B cell (primary cell): ENCODE data around the gene SIL1. TPM values are rescaled to one million over a fixed set of nuclear protein-coding genes. Genes with fewer than 3 reads are reported as not detected.

Experiments used
- ATAC-seq: fragments of 200-7000 bp; cut with Tn5 transposase; one replicate; pipeline ENCODE4 v1.10.0; 2021; ENCODE audit warnings: low read depth, mild to moderate bottlenecking, moderate number of reproducible peaks, moderate library complexity
- CTCF ChIA-PET: fragments of 350-600 bp; sonication (Branson Sonifier 250); formaldehyde crosslinking; loops from one replicate; lab custom pipeline; 2021; ENCODE audit warnings: antibody characterized with exemption, inconsistent platforms; lab: Charles Lee
- POLR2A ChIA-PET: fragments of 350-600 bp; sonication (Branson Sonifier 250); formaldehyde crosslinking; loops from one replicate; lab custom pipeline; 2021; ENCODE audit warnings: antibody characterized with exemption; lab: Charles Lee
- DNase-seq: peaks from one replicate; pipeline ENCODE4 v3.0.0; 2013
- H2AFZ ChIP-seq: 2 replicates; pipeline ENCODE4 v1.6.1; 2012; ENCODE audit warnings: mild to moderate bottlenecking, low read depth, low read length; ENCODE audit not compliant: insufficient read depth, poor library complexity, severe bottlenecking
- H3K27ac ChIP-seq, 2 donors: 1 replicate in 1 of 2; 2 replicates in 1 of 2; pipeline ENCODE4 v1.5.1; 2012 to 2013; ENCODE audit warnings: low read length in 2 of 2, mild to moderate bottlenecking in 2 of 2, moderate library complexity in 1 of 2
- H3K27me3 ChIP-seq, 4 experiments: fragments of 200-600 bp in 1 of 4; sonication (generic) in 1 of 4; replicated peaks in 1 of 4; 1 replicate in 2 of 4; 2 replicates in 2 of 4; pipeline versions ENCODE4 v1.6.1 to v1.7.0; 2013 to 2016; ENCODE audit warnings: low read length in 3 of 4, mild to moderate bottlenecking in 2 of 4, mixed read lengths in 1 of 4, moderate library complexity in 1 of 4; ENCODE audit not compliant: insufficient read depth in 4 of 4, control insufficient read depth in 3 of 4; ENCODE audit errors: control extremely low read depth in 1 of 4
- H3K36me3 ChIP-seq, 2 experiments: replicated peaks in 1 of 2; 1 replicate in 1 of 2; 2 replicates in 1 of 2; pipeline versions ENCODE4 v1.6.1 to v1.7.1; 2013; ENCODE audit warnings: low read length in 1 of 2; ENCODE audit not compliant: insufficient read depth in 2 of 2, control insufficient read depth in 1 of 2; ENCODE audit errors: control extremely low read depth in 1 of 2, extremely low read depth in 1 of 2
- H3K4me1 ChIP-seq, 2 donors: fragments of 200-600 bp in 1 of 2; sonication (generic) in 1 of 2; 1 replicate in 1 of 2; 2 replicates in 1 of 2; pipeline versions ENCODE4 v1.5.1 to v1.6.1; 2013 to 2017; ENCODE audit warnings: low read length in 2 of 2; ENCODE audit not compliant: control insufficient read depth in 2 of 2, insufficient read depth in 2 of 2
- H3K4me2 ChIP-seq: replicated peaks from 2 replicates; pipeline ENCODE3; 2012; ENCODE audit warnings: mild to moderate bottlenecking, low read depth, low read length; ENCODE audit not compliant: poor library complexity, severe bottlenecking
- H3K4me3 ChIP-seq, 5 experiments: fragments of 200-600 bp in 1 of 5; sonication (generic) in 1 of 5; 1 replicate in 3 of 5; 2 replicates in 2 of 5; pipeline versions ENCODE4 v1.5.1 to v1.7.0; 2011 to 2016; ENCODE audit warnings: low read length in 4 of 5, mild to moderate bottlenecking in 4 of 5, low read depth in 2 of 5, control low read depth in 1 of 5, moderate library complexity in 1 of 5; ENCODE audit not compliant: insufficient read depth in 1 of 5; ENCODE audit errors: control extremely low read depth in 1 of 5, extremely low read depth in 1 of 5
- H3K79me2 ChIP-seq: fragments of 200-600 bp; sonication (generic); one replicate; pipeline ENCODE4 v1.6.0; 2016; ENCODE audit warnings: low read length; ENCODE audit not compliant: control insufficient read depth, insufficient read depth
- H3K9ac ChIP-seq: fragments of 200-600 bp; sonication (generic); 2 replicates; pipeline ENCODE4 v1.6.1; 2017; ENCODE audit warnings: mild to moderate bottlenecking, low read length, moderate library complexity
- H3K9me3 ChIP-seq, 3 donors: one replicate each; pipeline versions ENCODE4 v1.6.1 to v1.7.1; 2013; ENCODE audit warnings: low read length in 2 of 3; ENCODE audit not compliant: control insufficient read depth in 2 of 3, insufficient read depth in 1 of 3; ENCODE audit errors: control extremely low read depth in 1 of 3
- H4K20me1 ChIP-seq: 2 replicates; pipeline ENCODE4 v1.6.0; 2012; ENCODE audit warnings: mild to moderate bottlenecking, low read length; ENCODE audit not compliant: insufficient read depth, control insufficient read depth, poor library complexity, severe bottlenecking
- H3K27ac Mint-ChIP-seq: one replicate; pipeline ENCODE4 v1.8.0; 2021; ENCODE audit warnings: mixed read lengths
- H3K27me3 Mint-ChIP-seq: one replicate; pipeline ENCODE4 v1.8.0; 2021; ENCODE audit warnings: mixed read lengths
- H3K4me1 Mint-ChIP-seq: one replicate; pipeline ENCODE4 v1.8.0; 2021; ENCODE audit warnings: mixed read lengths
- H3K4me3 Mint-ChIP-seq: one replicate; pipeline ENCODE4 v1.8.0; 2021; ENCODE audit warnings: mixed read lengths
- H3K9me3 Mint-ChIP-seq: one replicate; pipeline ENCODE4 v1.8.0; 2022; ENCODE audit warnings: mixed read lengths; ENCODE audit not compliant: insufficient read depth
- CTCF ChIP-seq: fragments of 200-600 bp; IDR thresholded peaks from one replicate; pipeline ENCODE4 v1.8.0; 2022; ENCODE audit warnings: antibody characterized with exemption, mild to moderate bottlenecking
- EZH2 ChIP-seq: IDR thresholded peaks from 2 replicates; pipeline ENCODE4 v1.6.1; 2012; ENCODE audit warnings: borderline replicate concordance, low read depth, mild to moderate bottlenecking, moderate library complexity, low read length; ENCODE audit not compliant: insufficient read depth, poor library complexity, severe bottlenecking
- WGBS: methylation state at CpG from one replicate; pipeline ENCODE4 v1.1.5; 2013; ENCODE audit warnings: missing lambda C conversion rate; ENCODE audit not compliant: insufficient coverage; 5-methylcytosine and 5-hydroxymethylcytosine counted together
- intact Hi-C: fragments of 100-400 bp; cut with micrococcal nuclease; formaldehyde crosslinking; loops from one replicate; pipeline ENCODE4 v1.10.0; 2022
- polyA plus RNA-seq: library from polyadenylated mRNA; depleted of rRNA; stranded (reverse); fragments of >200 nt; gene quantifications from 2 replicates; pipeline ENCODE4 v1.2.3, GENCODE V29; 2012
- total RNA-seq, 2 donors: library from RNA; stranded (reverse); fragments of 120-200 nt in 1 of 2; gene quantifications; 1 replicate in 1 of 2; 2 replicates in 1 of 2; pipeline versions ENCODE4 v1.2.3 to v1.2.4, GENCODE V29; 2013 to 2022

SIL1 gene
- total and polyA plus RNA-seq, 2 donors (not counting 1 experiment from before 2014, with no cell fraction given) = 16.9 to 19.8 TPM

- peak overlapping the region in 2 of 5 experiments; percentile 2 to 37 for H3K4me3 ChIP-seq
- ChIA-PET POLR2A (no interaction called here), CTCF (interaction anchor here (0.5 to 1.1 kb wide), 2 partner anchors 9 to 1204 kb away, joined by 3 read pairs; no protein-coding TSS in a partner anchor)
- peak overlapping the region; percentile 76 for H2AFZ ChIP-seq
- Mint-ChIP-seq H3K4me3 (peak overlapping the region; percentile 57), H3K27ac (peak overlapping the region; percentile 50), H3K4me1 (peaks cover 22% of the 10 kb centered on the region), H3K9me3 (no peaks in the 10 kb centered on the region), H3K27me3 (no peaks in the 10 kb centered on the region)
- H3K36me3 ChIP-seq = peaks cover 0 to 4% of the 10 kb centered on the region in 2 experiments
- peak; percentile 52 for DNase-seq
- H3K9me3 ChIP-seq = no peaks in the 10 kb centered on the region
- 11% methylated on average over 11 of the region's 14 CpGs for WGBS
- H3K79me2 ChIP-seq = no peaks in the 10 kb centered on the region
- H3K9ac ChIP-seq = peak overlapping the region; percentile 49
- ATAC-seq = peak; percentile 76
- peak overlapping the region; percentile 77 for H3K4me2 ChIP-seq
- intact Hi-C loops = no loop called here
- peak overlapping the region in 1 of 2 donors; percentile 20 for H3K27ac ChIP-seq
- H3K27me3 ChIP-seq = no peaks in the 10 kb centered on the region
- H3K4me1 ChIP-seq = peaks cover 13% of the 10 kb centered on the region in 2 donors
- H4K20me1 ChIP-seq = no peaks in the 10 kb centered on the region
- no peak for TF ChIP-seq CTCF
- TF ChIP-seq EZH2 = no peak
Observed at GRCh38 chr5:138953387-138954256, 244.5 kb downstream of the SIL1 start.

DNA sequence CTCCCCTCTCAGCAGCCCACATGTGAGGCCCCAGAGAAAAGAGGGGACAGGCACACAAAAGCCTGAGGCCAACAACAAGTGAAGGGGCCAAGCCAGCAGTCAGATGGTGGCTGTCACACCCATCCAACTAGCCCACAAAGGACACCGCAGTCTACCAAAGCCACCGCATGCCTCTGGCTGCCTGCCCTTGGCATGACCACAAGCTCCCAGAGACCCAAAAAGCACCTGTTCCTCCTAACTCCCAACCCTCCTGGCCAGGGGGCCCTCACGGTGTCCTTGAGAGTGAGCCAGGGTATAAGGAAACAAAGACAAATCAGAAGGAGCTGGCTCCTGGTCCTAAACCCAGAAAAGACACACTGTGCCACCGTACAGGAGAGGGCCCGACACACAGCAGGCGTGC is 245.2 kb downstream of the SIL1 start:
- WGBS = 22% methylated on average over 6 of the region's 6 CpGs
- ChIA-PET POLR2A (interaction anchor here (0.5 kb wide), 1 partner anchor 479 kb away, joined by 3 read pairs; no protein-coding TSS in a partner anchor), CTCF (interaction anchor here (0.5 kb wide), 1 partner anchor 1205 kb away, joined by 3 read pairs; no protein-coding TSS in a partner anchor)
- ATAC-seq = no peak
- H3K27ac ChIP-seq = no peak overlapping the region
- peak overlapping the region in 2 of 5 experiments; percentile 2 to 37 for H3K4me3 ChIP-seq
- Mint-ChIP-seq H3K27ac (peak overlapping the region; percentile 26), H3K27me3 (no peaks in the 10 kb centered on the region), H3K9me3 (no peaks in the 10 kb centered on the region), H3K4me3 (peak overlapping the region; percentile 57), H3K4me1 (peaks cover 22% of the 10 kb centered on the region)
- H3K9me3 ChIP-seq = no peaks in the 10 kb centered on the region
- H2AFZ ChIP-seq = peak overlapping the region; percentile 76
- no peak for TF ChIP-seq EZH2
- no peak for TF ChIP-seq CTCF
- DNase-seq = no peak
- H3K9ac ChIP-seq = peak overlapping the region; percentile 49
- peaks cover 0 to 4% of the 10 kb centered on the region in 2 experiments for H3K36me3 ChIP-seq
- H4K20me1 ChIP-seq = no peaks in the 10 kb centered on the region
- peaks cover 13% of the 10 kb centered on the region in 2 donors for H3K4me1 ChIP-seq
- no peaks in the 10 kb centered on the region for H3K79me2 ChIP-seq
- H3K27me3 ChIP-seq = no peaks in the 10 kb centered on the region
- intact Hi-C loops = no loop called here
- peak overlapping the region; percentile 77 for H3K4me2 ChIP-seq
